PFSK-1 (cell line): ENCODE data around the gene SIGLEC15.

Source experiments
- FOXP2 ChIP-seq: optimal IDR thresholded peaks from 2 replicates; pipeline ENCODE3; 2011; ENCODE audit warnings: borderline replicate concordance, control low read depth, inconsistent platforms; ENCODE audit not compliant: insufficient read depth; ENCODE audit errors: extremely low read length, extremely low read depth
- POLR2AphosphoS5 ChIP-seq: IDR thresholded peaks from 2 replicates; pipeline ENCODE4 v1.6.1; 2012; ENCODE audit warnings: low read depth, mild to moderate bottlenecking, control low read depth, low read length, moderate library complexity
- REST ChIP-seq, 2 experiments: IDR thresholded peaks; 2 replicates each; pipeline versions ENCODE4 v1.6.1 to v1.8.0; 2011 to 2012; ENCODE audit warnings: low read depth in 2 of 2, low read length in 2 of 2, control low read depth in 1 of 2, inconsistent platforms in 1 of 2, mild to moderate bottlenecking in 1 of 2, moderate library complexity in 1 of 2; ENCODE audit not compliant: insufficient read depth in 1 of 2
- SIN3A ChIP-seq: IDR thresholded peaks from 2 replicates; pipeline ENCODE4 v1.6.1; 2012; ENCODE audit warnings: mild to moderate bottlenecking, low read length, moderate library complexity, borderline replicate concordance; ENCODE audit not compliant: insufficient read depth
- TAF1 ChIP-seq: IDR thresholded peaks from 2 replicates; pipeline ENCODE4 v1.6.1; 2012; ENCODE audit warnings: low read length, control low read depth, borderline replicate concordance; ENCODE audit not compliant: insufficient read depth

- no peak for TF ChIP-seq REST (IDR thresholded peaks at IDR 0.05; ENCODE audit: insufficient read depth in 1 of 2, low read depth in 2 of 2, low read length in 2 of 2)
- TF ChIP-seq POLR2AphosphoS5, result no peak
- no peak for TF ChIP-seq SIN3A
- TF ChIP-seq TAF1, result no peak
- TF ChIP-seq FOXP2, result no peak
Measured at GRCh38 chr18:45839414-45840395, 14.2 kb downstream of the SIGLEC15 start.
